ENCODE measurements around the gene LRRK2.
"Not testable (repeated sequence)": the region's sequence is repeated elsewhere in the genome, so short reads cannot be mapped to it uniquely, and the experiment has no call there.

Gene LRRK2

DNA sequence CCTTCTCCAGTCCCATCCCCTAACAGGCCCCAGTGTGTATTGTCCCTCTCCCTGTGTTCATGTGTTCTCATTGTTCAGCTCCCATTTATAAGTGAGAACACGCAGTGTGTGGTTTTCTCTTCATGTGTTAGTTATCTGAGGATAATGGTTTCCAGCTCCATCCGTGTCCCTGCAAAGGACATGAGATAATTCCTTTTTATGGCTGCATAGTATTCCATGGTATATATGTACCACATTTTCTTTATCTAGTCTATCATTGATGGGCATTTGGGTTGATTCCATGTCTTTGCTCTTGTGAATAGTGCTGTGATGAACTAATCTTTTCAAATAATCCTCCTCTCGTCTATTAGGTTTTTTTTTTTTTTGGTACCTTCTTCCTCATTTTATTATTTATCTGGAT lies 25.9 kb downstream of the LRRK2 start:
- DNase-seq: not testable (repeated sequence)

DNA sequence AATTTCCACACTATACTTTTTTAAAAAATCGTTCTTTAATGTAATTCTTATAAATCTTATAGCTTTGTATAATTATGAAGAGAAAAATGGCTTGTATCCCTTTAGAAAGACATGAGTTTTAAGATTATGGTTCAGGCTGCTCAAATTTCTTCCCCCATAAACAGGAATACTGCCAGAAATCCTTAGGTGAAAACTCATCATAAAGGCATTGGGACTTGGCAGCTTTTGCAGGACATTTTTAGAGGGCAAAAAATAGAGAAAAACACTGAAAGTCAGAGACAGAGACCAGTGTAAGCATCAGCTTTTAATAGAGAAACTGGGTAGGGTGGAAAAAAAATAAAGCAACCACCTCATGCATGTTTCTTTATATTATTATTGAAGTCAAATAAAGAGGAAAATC lies 29.1 kb downstream of the LRRK2 start:
- no peak for DNase-seq

DNA sequence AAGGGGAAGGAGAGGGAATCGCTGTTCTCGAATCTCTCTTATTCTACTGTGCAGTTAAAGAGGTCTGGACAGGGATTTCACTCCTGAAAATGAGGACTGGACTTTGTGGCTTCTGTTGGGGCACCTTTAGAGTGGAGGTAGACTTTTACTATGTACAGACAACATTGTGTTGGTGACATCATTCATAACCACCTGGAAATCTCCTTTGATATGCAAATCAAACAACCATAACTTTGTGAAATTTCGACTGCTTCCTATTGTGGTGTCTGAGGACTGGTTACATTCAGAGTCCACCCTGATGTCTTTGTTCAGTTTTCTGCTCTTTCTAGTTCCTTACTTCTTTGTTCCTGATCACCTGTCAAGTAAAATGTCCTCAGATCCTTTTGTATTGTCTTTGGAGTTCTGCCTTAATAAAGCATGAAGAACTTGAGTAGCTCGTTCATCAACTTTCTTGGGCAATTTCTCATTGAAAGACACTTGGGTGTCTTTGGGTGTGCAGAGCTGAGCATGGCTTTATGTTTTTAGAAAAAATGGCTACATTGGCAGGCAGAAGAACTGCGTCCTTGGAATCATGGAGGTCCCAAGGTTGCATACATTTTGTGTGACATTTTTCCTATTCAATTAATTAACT lies 29.8 kb downstream of the LRRK2 start:
- no peak for DNase-seq

DNA sequence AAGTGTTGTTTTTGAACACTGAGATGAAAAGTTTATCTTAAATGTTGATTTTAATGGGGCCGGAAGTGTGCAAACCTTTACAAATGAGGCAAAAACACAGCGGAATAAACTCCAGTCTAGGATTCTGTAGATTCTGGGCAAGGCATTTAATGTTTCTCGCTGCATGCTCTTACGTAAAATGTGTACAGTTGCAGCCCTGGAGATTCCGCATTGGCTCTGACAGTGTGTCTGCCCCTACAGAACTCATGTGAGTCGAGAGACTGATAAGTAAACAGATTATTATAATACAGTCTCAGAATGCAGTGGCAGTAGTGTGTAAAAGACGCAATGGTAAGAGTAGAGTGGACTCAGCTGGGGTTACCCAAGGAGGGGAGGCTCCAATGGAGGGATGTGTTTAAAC lies 33.6 kb downstream of the LRRK2 start:
- no peak for DNase-seq

DNA sequence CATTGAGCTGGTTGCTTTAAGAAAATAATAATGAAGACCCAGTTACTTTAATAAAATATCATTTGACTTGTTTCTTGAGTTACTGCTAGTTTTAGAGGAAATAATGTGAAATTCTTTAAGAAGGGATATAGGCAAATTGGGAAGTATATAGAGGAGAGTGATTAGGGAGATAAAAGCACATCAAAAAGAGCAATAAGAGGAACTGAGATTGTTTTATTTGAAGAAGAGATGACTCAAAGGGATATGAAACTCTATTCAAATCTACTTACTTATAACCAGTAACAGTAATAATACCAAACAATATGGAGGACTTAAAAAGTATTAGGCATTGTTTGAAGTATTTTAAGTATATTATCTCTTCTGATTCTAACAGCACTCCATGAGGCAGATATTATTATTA lies 37.1 kb downstream of the LRRK2 start:
- DNase-seq: no peak

DNA sequence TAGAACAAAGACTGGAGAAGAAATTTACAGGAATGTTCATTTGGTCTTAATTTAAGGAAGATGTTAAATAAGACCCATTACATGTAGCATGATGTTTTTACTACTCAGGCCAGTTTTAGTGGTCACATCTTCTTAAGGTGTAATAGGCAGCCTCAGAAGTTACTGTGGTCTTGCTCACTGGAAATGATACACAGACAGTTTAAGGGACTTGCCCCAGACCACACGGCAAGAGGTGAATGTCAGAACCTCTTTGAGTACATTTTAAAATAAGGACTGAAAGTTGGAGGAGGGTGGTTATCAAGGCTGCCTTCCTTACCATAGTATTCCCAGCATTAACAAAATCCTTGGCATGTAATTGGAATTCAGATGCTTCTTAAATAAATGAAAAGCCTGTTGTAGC lies 37.9 kb downstream of the LRRK2 start:
- no peak for DNase-seq

DNA sequence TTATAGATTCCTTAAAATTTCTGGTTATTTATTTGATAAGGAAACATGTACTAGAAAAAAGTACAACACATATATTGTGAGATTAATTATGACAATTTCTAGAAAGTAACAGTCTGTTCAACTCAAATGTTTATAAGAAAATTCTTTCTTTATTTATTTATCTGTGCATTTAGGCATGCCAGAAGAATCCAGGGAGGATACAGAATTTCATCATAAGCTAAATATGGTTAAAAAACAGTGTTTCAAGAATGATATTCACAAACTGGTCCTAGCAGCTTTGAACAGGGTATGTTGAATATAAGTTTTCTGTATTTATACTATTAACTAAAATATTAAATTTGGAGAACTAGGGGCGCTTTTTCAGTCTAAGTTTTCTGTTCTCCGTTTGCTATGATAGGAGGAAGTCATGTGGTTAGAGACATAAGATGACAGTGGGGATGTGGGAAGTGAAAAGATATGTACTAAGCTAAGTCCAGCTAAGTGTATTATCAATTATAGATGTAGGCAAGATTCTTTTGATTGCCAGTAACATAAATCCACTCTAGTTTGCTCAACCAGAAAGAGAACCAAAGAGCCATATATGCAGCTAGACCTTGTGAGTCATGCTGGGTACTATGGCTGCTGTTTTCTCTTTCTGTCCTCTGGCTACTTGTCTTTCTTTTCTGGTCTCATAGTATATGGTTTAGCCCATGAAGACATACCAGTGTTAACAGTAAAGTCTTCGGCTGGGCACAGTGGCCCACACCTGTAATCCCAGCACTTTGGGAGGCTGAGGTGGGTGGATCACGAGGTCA lies 39.0 kb downstream of the LRRK2 start:
- DNase-seq: no peak

DNA sequence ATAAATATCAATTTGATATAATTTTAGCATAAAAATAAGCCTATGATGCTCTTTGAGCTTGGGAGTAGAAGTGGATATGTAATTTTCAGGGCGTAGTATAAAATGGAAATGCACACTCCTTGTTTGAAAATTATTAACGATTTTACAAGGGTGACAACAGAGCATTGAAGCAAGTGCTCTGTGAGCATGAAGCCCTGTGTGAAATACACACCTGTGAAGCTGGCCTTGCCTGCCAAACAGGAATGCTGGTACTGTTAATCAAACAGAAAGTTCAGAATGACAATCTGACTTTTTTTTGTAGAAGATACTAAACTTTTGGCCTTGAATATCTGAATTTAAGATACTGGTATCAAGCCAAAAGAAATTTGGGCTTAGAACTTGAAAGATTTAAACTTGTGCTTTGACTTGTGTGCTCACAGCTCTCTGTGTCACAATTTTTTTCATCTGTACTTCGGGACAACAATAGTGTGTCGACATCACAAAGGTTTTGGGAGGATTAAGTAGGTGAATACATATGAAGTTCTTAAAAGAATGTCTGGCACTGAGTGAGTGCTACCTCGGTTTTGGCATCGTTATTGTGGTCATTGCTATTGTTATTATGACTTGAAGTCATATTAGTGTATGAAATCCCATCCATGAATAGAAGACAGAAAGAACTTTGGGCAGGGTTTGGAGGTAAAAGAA lies 47.3 kb downstream of the LRRK2 start:
- no peak for DNase-seq

DNA sequence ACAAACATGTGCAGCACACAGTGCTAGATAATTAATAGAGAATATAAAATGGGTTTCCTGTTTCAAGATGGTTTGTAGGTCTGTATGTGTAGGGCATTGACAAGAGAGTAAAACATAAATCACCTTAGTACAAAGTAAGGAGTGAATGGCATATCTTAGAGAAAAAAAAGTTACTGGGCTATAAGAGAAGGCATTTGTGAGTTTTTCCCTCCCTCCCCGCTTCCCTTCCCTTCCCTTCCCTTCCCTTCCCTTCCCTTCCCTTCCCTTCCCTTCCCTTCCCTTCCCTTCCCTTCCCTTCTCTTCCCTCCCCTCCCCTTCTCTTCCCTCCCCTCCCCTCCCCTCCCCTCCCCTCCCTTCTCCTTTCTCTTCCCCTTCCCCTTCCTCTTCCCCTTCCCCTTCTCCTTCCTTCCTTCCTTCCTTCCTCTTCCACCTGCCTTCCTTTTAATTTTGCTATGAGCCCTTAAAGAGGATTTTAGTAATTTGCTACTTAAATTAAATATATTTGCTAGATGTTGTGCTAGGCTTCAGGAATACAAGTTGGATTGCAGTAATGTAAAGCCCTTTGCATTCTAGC lies 57.1 kb downstream of the LRRK2 start:
- no peak for DNase-seq

DNA sequence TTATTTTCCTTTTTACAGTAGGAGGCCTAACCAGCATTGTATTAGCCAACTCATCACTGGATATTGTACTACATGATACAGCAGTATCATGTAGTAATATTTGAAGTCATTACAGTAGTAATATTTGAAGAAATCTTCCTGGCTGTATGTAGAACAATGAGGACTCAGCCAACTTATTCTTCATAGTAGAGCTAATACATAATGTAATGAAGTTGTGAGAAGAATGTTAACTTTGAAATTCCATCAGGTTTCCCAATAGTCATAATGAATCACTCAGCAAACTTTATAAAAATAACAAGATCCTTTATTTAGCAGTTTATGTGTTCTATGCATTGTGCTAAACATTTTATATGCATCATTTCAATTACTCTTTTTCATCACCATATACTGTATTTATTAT lies 61.8 kb downstream of the LRRK2 start:
- DNase-seq: no peak

DNA sequence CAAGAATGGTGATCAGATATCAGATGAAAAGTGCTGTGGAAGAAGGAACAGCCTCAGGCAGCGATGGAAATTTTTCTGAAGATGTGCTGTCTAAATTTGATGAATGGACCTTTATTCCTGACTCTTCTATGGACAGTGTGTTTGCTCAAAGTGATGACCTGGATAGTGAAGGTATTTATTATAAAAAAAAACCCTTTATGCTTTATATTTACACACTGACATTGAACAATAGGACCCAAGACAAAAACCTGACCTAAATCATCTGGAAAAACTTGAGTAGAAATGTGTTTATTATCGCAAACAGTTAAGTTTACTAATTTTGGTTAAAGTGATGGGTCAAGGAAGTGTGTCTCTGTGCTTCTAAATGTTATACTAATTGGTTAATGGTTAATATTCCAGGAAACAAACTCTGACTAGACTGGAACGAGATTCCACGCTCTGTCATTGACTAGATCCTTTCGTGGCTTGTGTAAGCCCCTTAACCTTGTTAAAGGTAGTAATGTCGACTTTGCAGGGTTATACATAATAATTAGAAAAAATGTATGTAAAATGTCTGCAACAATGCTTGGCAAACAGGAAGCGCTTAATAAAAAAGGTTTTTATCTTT lies 62.7 kb downstream of the LRRK2 start:
- no peak for DNase-seq

DNA sequence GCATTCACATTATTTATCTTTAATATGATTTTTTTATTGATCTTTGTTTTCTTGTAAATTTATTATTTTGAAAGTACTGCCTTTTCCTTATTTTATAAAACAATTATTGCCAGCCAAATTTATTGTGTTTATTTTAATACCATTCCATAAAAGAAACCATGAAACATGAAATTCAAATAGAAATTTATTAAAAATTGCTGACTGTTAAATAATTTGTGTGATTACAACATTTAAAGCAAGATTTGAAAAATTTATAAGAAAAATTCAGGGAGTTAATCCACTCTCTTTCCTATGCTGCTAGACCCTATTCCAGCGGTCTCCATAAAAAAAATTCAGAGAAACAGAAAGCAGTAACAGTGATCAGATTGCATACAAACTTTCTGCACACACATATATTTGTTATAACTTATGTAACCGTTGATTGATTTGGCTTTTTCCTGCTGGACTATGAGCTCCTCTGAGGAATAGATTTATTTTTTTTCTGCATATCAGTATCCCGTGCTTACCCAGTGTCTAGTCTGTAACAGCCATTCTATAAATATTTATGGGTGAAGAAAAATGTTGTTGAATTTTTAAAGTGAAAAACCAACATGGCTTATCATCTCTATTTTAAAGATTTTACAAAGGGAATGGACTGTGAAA lies 68.1 kb downstream of the LRRK2 start:
- no peak for DNase-seq

DNA sequence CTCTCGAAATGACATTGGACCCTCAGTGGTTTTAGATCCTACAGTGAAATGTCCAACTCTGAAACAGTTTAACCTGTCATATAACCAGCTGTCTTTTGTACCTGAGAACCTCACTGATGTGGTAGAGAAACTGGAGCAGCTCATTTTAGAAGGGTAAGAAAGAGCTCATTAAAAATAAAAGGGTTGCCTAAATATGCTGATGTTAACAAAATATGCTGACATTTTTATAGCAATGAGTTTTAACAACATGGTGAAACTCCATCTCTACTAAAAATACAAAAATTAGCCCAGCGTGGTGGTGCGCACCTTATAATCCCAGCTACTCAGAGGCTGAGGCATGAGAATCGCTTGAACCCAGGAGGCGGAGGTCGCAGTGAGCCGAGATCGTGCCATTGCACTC lies 73.5 kb downstream of the LRRK2 start:
- DNase-seq: no peak

DNA sequence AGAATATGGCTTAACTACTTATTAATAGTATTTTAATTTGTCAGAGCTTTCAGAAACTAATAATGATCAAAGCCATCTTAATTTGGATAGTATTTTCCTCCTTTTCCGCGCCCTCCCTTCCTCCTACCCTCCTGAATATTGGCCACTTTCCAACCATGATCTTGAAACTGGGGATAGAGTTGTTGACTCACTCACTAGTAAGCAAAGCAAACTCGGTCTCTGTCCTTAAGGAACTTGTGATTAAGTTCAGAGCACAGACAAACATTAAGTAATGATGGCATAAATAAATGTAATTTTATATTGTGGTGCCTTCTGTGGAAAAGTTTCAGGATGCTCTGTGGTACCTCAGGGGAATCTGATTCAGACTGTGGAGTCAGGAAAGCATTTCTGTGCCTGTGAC lies 75.7 kb downstream of the LRRK2 start:
- DNase-seq: no peak

DNA sequence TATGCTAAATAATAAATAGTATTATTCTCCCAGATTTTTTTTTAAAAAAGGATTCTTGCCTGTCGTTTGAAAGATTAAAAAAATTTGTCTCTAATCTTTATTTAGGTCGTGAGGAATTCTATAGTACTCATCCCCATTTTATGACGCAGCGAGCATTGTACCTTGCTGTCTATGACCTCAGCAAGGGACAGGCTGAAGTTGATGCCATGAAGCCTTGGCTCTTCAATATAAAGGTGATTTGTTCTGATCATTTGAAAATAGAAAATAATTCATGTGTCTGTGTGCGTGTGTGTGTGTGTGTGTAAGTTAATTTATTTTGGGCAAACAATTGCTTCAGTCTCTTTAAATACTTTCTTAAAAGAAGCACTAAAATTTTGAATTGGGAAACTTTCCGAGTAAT lies 84.2 kb downstream of the LRRK2 start:
- DNase-seq: no peak

DNA sequence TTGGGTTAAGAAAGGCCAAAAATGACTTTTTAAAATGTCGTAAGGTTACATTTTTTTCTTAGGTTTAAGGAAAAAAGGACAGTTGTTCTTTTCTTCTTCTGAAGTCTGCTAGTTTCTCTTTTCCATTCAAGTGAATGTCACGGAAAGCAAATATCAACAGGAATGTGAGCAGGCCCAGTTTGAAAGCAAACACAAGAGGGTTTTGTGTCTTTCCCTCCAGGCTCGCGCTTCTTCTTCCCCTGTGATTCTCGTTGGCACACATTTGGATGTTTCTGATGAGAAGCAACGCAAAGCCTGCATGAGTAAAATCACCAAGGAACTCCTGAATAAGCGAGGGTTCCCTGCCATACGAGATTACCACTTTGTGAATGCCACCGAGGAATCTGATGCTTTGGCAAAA lies 85.4 kb downstream of the LRRK2 start:
- DNase-seq: no peak

DNA sequence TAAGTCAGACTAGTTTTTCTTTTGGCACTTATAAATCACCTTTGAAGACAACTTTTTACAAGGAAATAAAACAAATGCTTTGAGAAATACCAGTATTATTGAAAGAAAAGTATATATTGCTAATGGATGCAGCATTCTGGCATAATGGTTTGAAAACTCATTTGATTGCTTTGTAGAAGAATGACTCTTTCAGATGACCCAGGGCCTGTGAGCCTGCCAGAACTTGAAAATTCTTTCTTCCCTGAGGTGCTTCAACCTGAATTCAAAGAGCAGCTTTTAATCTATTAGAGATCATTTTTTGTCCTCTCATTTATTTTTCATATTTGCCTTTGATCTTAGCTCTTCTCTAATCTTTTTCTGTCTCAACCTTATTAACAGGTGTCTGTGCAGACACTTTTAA lies 87.4 kb downstream of the LRRK2 start:
- no peak for DNase-seq

DNA sequence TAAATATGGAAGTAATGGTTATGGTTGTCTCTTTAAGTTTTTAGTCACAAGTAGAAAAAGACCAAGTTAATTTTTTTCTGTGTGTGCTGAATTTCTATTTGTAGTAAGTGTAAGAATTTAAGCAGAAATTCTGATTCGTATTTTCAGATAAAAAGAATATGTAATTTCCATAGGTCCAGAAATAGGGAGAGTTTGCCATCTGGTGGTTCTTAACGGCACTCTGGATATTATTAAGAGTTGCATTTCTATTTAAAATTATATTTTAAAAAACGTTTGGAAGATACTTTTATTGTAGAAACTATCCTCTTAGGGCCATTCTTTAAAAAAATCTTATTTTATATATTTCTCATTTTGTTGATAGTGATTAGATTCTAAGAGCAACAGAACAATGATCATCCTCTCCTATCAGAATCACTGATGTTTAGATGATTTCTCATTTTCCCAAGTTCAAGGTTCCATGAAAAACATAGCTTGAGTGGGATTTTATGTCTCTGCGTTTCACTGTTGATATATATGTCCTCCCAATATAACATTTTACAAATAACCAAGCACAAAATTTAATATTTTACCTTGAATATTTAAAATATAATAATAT lies 88.3 kb downstream of the LRRK2 start:
- no peak for DNase-seq

DNA sequence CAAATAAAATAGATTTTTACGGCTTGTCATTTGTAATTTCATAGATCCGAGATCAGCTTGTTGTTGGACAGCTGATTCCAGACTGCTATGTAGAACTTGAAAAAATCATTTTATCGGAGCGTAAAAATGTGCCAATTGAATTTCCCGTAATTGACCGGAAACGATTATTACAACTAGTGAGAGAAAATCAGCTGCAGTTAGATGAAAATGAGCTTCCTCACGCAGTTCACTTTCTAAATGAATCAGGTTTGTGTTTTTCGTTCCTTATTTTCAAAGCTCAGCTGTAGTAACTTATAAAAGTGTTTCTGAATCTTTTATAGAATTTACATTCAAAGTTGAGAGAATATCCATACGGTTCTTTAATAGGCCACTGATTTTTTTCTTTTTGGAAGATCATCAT lies 89.1 kb downstream of the LRRK2 start:
- DNase-seq: no peak

DNA sequence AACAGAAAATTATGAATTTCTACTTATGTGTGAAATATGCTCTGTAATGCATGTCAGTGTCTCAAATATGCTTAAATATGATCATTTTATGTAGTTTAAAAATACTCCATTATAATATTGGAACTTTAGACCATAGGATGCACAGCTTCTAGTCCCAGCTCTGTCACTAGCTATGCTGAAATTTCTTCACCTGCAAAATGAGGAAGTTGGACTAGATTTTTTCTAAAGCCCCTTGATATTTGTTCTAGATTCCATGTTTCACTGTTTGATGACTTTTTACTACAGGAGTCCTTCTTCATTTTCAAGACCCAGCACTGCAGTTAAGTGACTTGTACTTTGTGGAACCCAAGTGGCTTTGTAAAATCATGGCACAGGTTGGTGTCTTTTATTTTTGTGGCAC lies 90.1 kb downstream of the LRRK2 start:
- DNase-seq: no peak

DNA sequence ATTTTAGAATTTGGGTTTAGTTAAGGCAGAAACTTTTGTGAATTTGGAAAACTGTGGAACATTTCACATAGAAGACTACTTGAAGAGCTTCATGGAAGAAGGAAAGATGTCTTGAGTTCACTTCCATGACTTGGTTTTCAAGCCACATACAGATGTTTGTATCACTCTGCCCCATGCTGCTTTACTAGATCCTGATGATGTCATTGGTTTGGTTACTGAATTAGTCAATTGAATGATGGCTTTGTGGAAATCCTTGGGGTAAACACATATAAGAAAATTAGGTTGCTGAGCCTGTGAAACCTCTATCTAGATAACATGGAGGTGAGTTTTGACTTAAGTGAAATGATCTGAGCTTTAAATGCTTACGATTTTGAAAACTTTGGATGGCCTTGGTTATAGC lies 90.6 kb downstream of the LRRK2 start:
- no peak for DNase-seq

DNA sequence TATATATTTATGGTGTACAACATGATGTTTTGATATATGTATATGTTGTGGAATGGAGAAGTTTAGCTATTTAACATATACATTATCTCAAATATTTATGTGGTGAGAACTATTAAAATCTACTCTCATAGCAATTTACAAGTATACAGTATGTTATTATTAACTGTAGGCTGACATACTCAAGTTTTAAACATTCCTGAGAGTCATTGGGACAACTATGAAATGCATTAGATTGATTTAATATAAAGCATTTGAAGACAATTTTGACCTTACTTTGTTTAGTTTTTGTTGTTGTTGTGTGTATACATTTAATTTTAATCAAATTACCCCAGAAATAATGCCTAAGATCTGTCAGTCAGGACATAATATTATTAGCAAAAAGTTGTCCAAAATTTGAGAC lies 99.5 kb downstream of the LRRK2 start:
- no peak for DNase-seq

Data from activated CD8-positive, alpha-beta memory T cell treated with anti-CD3 and anti-CD28 coated beads, Interleukin-2, amount 50 U/mL, for 48 hours (primary cell).